HepG2 (cell line): ENCODE measurements around the gene EEF1A1. TPM values are rescaled to one million over a fixed set of nuclear protein-coding genes. Genes with fewer than 3 reads are reported as not detected.
A peak's percentile ranks its signal among the peaks of the same experiment; 100 is the strongest.

Source experiments
- ARID2 ChIP-seq: sonication (generic); formaldehyde crosslinking; IDR thresholded peaks from 2 replicates; pipeline ENCODE4 v1.8.1; 2022; ENCODE audit warnings: mild to moderate bottlenecking, missing genetic modification reagents, borderline replicate concordance
- ELF1 ChIP-seq: sonication (generic); formaldehyde crosslinking; IDR thresholded peaks from 2 replicates; pipeline ENCODE4 v1.4.0; 2020; ENCODE audit warnings: missing genetic modification reagents
- HNRNPLL ChIP-seq: fragments of 200-400 bp; formaldehyde crosslinking; IDR thresholded peaks from 2 replicates; pipeline ENCODE4 v1.6.1; 2017; ENCODE audit warnings: mild to moderate bottlenecking, low read depth, low read length; ENCODE audit not compliant: poor library complexity, severe bottlenecking
- KLF13 ChIP-seq: sonication (generic); formaldehyde crosslinking; IDR thresholded peaks from 2 replicates; pipeline ENCODE4 v1.4.0; 2020; ENCODE audit warnings: mild to moderate bottlenecking, missing genetic modification reagents
- RNF2 ChIP-seq: fragments of 450-650 bp; conservative IDR thresholded peaks from 2 replicates; pipeline ENCODE4 v1.6.1; 2016; ENCODE audit warnings: low read depth
- ZFYVE20 ChIP-seq: sonication (generic); formaldehyde crosslinking; IDR thresholded peaks from 2 replicates; pipeline ENCODE4 v1.8.0; 2023; ENCODE audit warnings: low read depth, mild to moderate bottlenecking, moderate library complexity, missing genetic modification reagents, borderline replicate concordance
- ZNF317 ChIP-seq: sonication (generic); formaldehyde crosslinking; IDR thresholded peaks from 2 replicates; pipeline ENCODE4 v1.5.0; 2020; ENCODE audit warnings: mild to moderate bottlenecking, missing genetic modification reagents
- ZNF792 ChIP-seq: IDR thresholded peaks from 2 replicates; pipeline ENCODE4 v1.6.1; 2016
- polyA plus RNA-seq, 8 experiments: library from polyadenylated mRNA; depleted of rRNA in 3 of 8; stranded (reverse) in 7 of 8; unstranded in 1 of 8; fragments of >200 nt; fragmentation: Illumina TruSeq in 4 of 8; extraction: Trizol in 4 of 8; gene quantifications; 2 replicates each; pipeline versions ENCODE4 v1.2.1 to v1.2.3, GENCODE V29; 2011 to 2016; ENCODE audit warnings: low read depth in 4 of 8, missing spikeins in 1 of 8, mixed read lengths in 1 of 8; ENCODE audit not compliant: insufficient read depth in 1 of 8
- total RNA-seq, 5 experiments: library from RNA; depleted of rRNA; stranded (reverse); fragments of >200 nt; fragmentation: Illumina TruSeq; extraction: Trizol; gene quantifications; 2 replicates each; pipeline ENCODE4 v1.2.3, GENCODE V29; 2016; ENCODE audit warnings: low read depth in 1 of 5
- TF ChIP-seq, protein P1 (sequence below): sonication (generic); formaldehyde crosslinking; IDR thresholded peaks from 2 replicates; pipeline ENCODE4 v1.5.1; 2020; ENCODE audit warnings: mild to moderate bottlenecking, missing genetic modification reagents, borderline replicate concordance
- TF ChIP-seq, protein P2 (sequence below): sonication (generic); formaldehyde crosslinking; IDR thresholded peaks from 2 replicates; pipeline ENCODE4 v1.5.0; 2020; ENCODE audit warnings: mild to moderate bottlenecking, missing genetic modification reagents, borderline replicate concordance
- TF ChIP-seq, protein P3 (sequence below): sonication (generic); formaldehyde crosslinking; IDR thresholded peaks from 2 replicates; pipeline ENCODE4 v1.5.0; 2020; ENCODE audit warnings: missing genetic modification reagents, mild to moderate bottlenecking, borderline replicate concordance

EEF1A1 gene
- total and polyA plus RNA-seq, 2 of the 13 experiments (the other 11 are each of a cell fraction or from before 2014, with no cell fraction given): 13,726 to 17,172 TPM

DNA sequence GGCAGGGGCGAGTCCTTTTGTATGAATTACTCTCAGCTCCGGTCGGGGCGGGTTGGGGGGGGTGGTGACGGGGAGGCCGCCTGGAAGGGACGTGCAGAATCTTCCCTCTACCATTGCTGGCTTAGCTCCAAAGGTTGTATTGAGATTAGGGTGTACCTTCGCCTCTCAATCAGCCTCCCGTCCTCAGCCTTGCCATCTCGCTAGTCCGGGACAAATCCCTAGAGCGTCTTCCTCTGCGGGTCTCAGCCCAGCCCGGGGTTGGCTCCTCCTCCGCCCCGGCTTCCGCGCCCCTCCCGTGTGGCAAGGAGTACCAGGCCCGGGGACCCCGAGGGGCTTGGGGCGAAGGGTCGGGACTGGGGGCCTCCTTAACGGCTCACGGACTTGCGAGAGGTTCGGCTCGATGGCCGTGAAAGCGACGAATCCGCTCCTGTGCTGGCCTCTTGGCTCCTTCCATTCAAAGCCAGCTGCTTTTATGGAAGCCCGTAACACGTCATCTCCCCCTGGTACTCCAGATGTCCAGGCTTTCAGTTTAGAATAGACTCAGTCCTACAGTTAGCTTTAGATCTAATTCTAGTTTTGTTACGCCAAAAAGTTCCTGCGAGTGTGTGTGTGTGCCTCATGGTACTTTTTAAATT lies 636 bp upstream of the EEF1A1 start (continued):
- TF ChIP-seq, protein P1, sequence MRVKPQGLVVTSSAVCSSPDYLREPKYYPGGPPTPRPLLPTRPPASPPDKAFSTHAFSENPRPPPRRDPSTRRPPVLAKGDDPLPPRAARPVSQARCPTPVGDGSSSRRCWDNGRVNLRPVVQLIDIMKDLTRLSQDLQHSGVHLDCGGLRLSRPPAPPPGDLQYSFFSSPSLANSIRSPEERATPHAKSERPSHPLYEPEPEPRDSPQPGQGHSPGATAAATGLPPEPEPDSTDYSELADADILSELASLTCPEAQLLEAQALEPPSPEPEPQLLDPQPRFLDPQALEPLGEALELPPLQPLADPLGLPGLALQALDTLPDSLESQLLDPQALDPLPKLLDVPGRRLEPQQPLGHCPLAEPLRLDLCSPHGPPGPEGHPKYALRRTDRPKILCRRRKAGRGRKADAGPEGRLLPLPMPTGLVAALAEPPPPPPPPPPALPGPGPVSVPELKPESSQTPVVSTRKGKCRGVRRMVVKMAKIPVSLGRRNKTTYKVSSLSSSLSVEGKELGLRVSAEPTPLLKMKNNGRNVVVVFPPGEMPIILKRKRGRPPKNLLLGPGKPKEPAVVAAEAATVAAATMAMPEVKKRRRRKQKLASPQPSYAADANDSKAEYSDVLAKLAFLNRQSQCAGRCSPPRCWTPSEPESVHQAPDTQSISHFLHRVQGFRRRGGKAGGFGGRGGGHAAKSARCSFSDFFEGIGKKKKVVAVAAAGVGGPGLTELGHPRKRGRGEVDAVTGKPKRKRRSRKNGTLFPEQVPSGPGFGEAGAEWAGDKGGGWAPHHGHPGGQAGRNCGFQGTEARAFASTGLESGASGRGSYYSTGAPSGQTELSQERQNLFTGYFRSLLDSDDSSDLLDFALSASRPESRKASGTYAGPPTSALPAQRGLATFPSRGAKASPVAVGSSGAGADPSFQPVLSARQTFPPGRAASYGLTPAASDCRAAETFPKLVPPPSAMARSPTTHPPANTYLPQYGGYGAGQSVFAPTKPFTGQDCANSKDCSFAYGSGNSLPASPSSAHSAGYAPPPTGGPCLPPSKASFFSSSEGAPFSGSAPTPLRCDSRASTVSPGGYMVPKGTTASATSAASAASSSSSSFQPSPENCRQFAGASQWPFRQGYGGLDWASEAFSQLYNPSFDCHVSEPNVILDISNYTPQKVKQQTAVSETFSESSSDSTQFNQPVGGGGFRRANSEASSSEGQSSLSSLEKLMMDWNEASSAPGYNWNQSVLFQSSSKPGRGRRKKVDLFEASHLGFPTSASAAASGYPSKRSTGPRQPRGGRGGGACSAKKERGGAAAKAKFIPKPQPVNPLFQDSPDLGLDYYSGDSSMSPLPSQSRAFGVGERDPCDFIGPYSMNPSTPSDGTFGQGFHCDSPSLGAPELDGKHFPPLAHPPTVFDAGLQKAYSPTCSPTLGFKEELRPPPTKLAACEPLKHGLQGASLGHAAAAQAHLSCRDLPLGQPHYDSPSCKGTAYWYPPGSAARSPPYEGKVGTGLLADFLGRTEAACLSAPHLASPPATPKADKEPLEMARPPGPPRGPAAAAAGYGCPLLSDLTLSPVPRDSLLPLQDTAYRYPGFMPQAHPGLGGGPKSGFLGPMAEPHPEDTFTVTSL (CRISPR knock-in tag): peak; percentile 47; the same call in 1 of the 2 replicates
- TF ChIP-seq ELF1 (CRISPR knock-in tag) (0 out of 2 replicates have a peak, but pooled peaks have one; percentile 30), HNRNPLL (peak; percentile 28), KLF13 (CRISPR knock-in tag) (no peak), ARID2 (CRISPR knock-in tag) (no peak), ZNF792 (no peak; the same call in 1 of the 2 replicates), RNF2 (no peak), ZNF317 (CRISPR knock-in tag) (peak; percentile 0; the same call in 1 of the 2 replicates), ZFYVE20 (CRISPR knock-in tag) (no peak)
- TF ChIP-seq, protein P2, sequence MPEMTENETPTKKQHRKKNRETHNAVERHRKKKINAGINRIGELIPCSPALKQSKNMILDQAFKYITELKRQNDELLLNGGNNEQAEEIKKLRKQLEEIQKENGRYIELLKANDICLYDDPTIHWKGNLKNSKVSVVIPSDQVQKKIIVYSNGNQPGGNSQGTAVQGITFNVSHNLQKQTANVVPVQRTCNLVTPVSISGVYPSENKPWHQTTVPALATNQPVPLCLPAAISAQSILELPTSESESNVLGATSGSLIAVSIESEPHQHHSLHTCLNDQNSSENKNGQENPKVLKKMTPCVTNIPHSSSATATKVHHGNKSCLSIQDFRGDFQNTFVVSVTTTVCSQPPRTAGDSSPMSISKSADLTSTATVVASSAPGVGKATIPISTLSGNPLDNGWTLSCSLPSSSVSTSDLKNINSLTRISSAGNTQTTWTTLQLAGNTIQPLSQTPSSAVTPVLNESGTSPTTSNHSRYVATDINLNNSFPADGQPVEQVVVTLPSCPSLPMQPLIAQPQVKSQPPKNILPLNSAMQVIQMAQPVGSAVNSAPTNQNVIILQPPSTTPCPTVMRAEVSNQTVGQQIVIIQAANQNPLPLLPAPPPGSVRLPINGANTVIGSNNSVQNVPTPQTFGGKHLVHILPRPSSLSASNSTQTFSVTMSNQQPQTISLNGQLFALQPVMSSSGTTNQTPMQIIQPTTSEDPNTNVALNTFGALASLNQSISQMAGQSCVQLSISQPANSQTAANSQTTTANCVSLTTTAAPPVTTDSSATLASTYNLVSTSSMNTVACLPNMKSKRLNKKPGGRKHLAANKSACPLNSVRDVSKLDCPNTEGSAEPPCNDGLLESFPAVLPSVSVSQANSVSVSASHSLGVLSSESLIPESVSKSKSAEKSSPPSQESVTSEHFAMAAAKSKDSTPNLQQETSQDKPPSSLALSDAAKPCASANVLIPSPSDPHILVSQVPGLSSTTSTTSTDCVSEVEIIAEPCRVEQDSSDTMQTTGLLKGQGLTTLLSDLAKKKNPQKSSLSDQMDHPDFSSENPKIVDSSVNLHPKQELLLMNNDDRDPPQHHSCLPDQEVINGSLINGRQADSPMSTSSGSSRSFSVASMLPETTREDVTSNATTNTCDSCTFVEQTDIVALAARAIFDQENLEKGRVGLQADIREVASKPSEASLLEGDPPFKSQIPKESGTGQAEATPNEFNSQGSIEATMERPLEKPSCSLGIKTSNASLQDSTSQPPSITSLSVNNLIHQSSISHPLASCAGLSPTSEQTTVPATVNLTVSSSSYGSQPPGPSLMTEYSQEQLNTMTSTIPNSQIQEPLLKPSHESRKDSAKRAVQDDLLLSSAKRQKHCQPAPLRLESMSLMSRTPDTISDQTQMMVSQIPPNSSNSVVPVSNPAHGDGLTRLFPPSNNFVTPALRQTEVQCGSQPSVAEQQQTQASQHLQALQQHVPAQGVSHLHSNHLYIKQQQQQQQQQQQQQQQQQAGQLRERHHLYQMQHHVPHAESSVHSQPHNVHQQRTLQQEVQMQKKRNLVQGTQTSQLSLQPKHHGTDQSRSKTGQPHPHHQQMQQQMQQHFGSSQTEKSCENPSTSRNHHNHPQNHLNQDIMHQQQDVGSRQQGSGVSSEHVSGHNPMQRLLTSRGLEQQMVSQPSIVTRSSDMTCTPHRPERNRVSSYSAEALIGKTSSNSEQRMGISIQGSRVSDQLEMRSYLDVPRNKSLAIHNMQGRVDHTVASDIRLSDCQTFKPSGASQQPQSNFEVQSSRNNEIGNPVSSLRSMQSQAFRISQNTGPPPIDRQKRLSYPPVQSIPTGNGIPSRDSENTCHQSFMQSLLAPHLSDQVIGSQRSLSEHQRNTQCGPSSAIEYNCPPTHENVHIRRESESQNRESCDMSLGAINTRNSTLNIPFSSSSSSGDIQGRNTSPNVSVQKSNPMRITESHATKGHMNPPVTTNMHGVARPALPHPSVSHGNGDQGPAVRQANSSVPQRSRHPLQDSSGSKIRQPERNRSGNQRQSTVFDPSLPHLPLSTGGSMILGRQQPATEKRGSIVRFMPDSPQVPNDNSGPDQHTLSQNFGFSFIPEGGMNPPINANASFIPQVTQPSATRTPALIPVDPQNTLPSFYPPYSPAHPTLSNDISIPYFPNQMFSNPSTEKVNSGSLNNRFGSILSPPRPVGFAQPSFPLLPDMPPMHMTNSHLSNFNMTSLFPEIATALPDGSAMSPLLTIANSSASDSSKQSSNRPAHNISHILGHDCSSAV (CRISPR knock-in tag): no peak
- TF ChIP-seq, protein P3, sequence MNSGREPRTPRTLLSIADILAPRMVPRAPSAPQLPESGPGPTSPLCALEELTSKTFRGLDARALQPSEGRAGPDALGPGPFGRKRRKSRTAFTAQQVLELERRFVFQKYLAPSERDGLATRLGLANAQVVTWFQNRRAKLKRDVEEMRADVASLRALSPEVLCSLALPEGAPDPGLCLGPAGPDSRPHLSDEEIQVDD (CRISPR knock-in tag): no peak
